Measurements from ENCODE around the gene ADM5. TPM values are rescaled to one million over a fixed set of nuclear protein-coding genes. Genes with fewer than 3 reads are reported as not detected.

ADM5 gene
- total RNA-seq, 1 donor, result under 0.01 TPM

GRCh38 chr19:49680421-49681351 is 8.7 kb upstream of the ADM5 start:
- peak overlapping the region; percentile 30 for H3K4me3 ChIP-seq (ENCODE audit: low read depth, low read length)
- TF ChIP-seq, protein P1, sequence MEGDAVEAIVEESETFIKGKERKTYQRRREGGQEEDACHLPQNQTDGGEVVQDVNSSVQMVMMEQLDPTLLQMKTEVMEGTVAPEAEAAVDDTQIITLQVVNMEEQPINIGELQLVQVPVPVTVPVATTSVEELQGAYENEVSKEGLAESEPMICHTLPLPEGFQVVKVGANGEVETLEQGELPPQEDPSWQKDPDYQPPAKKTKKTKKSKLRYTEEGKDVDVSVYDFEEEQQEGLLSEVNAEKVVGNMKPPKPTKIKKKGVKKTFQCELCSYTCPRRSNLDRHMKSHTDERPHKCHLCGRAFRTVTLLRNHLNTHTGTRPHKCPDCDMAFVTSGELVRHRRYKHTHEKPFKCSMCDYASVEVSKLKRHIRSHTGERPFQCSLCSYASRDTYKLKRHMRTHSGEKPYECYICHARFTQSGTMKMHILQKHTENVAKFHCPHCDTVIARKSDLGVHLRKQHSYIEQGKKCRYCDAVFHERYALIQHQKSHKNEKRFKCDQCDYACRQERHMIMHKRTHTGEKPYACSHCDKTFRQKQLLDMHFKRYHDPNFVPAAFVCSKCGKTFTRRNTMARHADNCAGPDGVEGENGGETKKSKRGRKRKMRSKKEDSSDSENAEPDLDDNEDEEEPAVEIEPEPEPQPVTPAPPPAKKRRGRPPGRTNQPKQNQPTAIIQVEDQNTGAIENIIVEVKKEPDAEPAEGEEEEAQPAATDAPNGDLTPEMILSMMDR (IDR thresholded peaks at IDR 0.05; ENCODE audit: insufficient read depth, low read depth, low read length), result peak; percentile 99
- DNase-seq (ENCODE audit: low read depth), result peak; percentile 84

- no peak for DNase-seq (ENCODE audit: low read depth)
- TF ChIP-seq, protein P1 (IDR thresholded peaks at IDR 0.05; ENCODE audit: insufficient read depth, low read depth, low read length), result no peak
- no peak overlapping the region for H3K4me3 ChIP-seq (ENCODE audit: low read depth, low read length)
Observed at GRCh38 chr19:49681830-49682229, 7.6 kb upstream of the ADM5 start.

- peak; percentile 14 for DNase-seq (ENCODE audit: low read depth)
- TF ChIP-seq, protein P1 (IDR thresholded peaks at IDR 0.05; ENCODE audit: insufficient read depth, low read depth, low read length), result no peak
- H3K4me3 ChIP-seq (ENCODE audit: low read depth, low read length), result no peak overlapping the region
Observed at GRCh38 chr19:49682274-49682673, 7.1 kb upstream of the ADM5 start.

DNA sequence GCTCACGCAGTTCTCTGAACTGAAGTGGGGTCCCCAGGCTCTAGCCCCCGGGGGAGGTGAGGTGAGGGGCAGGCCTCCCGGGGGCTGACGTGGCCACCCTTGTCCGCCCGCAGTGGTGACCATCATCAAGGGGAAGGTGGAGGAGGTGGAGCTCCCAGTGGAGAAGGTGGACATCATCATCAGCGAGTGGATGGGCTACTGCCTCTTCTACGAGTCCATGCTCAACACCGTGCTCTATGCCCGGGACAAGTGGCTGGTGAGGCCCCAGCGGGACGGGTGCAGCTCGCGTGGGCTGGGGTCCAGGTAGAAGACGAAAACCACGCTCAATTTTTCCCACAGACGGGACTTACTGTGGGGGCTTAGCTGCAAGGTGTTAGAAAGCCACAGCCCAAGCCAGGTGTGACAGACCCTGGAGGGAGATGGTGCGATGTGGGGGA is 5.6 kb upstream of the ADM5 start:
- DNase-seq (ENCODE audit: low read depth), result no peak
- H3K4me3 ChIP-seq (ENCODE audit: low read depth, low read length), result no peak overlapping the region
- TF ChIP-seq, protein P1 (IDR thresholded peaks at IDR 0.05; ENCODE audit: insufficient read depth, low read depth, low read length), result no peak

- TF ChIP-seq, protein P1 (IDR thresholded peaks at IDR 0.05; ENCODE audit: insufficient read depth, low read depth, low read length), result peak; percentile 44
- DNase-seq (ENCODE audit: low read depth), result no peak
- no peak overlapping the region for H3K4me3 ChIP-seq (ENCODE audit: low read depth, low read length)
Observed at GRCh38 chr19:49684251-49684982, 5.0 kb upstream of the ADM5 start.

- TF ChIP-seq, protein P1 (IDR thresholded peaks at IDR 0.05; ENCODE audit: insufficient read depth, low read depth, low read length), result no peak
- no peak for DNase-seq (ENCODE audit: low read depth)
- H3K4me3 ChIP-seq (ENCODE audit: low read depth, low read length), result no peak overlapping the region
Observed at GRCh38 chr19:49684983-49685553, 4.3 kb upstream of the ADM5 start.

All from fibroblast of villous mesenchyme (primary cell).